Urothelium cell line (cell line): ENCODE data around the gene SNCG.
A peak's percentile ranks its signal among the peaks of the same experiment; 100 is the strongest.

Experiments
- DNase-seq: peaks from one replicate; pipeline ENCODE4 v3.0.0; 2011; ENCODE audit warnings: low spot score, mixed read lengths
- FAIRE-seq: peaks from 2 replicates; lab custom pipeline; 2011; peaks lifted over from hg19 to GRCh38; lab: Jason Lieb, UNC

SNCG gene

DNA sequence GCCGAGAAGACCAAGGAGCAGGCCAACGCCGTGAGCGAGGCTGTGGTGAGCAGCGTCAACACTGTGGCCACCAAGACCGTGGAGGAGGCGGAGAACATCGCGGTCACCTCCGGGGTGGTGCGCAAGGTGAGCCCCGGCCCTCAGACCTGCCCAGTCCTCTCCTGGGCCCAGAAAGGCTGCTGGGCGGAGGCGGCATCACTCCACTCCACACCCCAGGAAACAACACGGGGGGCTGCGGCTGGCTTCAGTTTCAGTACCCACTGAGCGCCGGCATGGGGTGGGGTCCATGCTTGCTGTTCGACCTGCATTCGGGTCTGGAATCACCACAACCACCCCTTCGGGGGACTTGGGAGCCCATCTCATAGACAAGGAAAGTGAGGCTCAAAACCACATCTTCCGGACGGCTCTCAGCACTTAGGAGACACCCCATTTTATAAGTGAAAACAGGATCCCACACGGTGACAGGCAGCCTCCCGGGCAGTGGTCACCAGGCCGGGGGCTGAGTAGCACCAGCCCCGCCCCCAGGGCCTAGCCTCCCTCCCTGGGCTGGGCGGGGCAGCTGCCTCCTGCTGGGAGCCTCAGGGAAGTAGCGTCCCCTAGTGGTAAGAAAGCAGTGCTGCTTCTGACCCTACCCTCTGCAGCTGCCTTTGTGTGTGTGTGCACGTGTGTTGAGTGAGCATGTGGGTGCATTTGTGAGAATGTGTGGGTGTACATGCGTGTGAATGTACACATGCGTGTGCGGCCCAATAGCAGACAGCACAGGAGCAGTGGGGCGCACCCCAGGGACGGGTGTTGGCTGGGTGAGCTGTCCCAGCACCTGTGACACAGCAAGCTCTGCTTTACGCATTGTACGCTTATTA, 1.8 kb downstream of the SNCG start:
- FAIRE-seq (peak; percentile 78), DNase-seq (peak; percentile 76)

DNA sequence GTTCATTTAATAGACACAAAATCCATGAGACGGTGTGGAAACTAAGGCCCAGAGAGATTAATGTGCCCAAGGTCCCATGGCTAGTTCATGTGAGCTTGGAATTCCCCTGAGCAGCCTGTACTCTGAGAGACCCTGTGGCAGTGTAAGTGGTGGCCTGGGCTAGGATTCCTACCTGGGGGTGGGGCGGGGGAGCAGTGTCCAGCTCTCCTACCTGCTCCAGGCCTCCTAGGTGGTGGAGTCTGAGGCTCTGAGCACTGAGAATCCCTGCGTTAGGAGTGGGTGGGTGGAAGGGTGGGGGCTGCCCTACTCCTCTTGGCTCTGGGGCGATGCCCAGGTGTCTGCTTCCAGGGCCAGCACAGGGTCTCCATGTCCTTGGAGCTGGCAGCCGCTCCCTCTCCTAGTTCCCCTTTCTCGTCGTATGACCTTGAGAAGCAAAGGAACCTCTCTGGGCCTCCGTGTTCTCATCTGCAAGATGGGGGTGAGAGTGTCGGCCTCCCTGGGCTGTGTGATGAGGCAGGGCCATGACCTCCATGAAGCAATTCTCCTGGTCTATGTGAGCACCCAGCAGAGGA, 2.5 kb downstream of the SNCG start:
- FAIRE-seq = no peak
- no peak for DNase-seq

DNA sequence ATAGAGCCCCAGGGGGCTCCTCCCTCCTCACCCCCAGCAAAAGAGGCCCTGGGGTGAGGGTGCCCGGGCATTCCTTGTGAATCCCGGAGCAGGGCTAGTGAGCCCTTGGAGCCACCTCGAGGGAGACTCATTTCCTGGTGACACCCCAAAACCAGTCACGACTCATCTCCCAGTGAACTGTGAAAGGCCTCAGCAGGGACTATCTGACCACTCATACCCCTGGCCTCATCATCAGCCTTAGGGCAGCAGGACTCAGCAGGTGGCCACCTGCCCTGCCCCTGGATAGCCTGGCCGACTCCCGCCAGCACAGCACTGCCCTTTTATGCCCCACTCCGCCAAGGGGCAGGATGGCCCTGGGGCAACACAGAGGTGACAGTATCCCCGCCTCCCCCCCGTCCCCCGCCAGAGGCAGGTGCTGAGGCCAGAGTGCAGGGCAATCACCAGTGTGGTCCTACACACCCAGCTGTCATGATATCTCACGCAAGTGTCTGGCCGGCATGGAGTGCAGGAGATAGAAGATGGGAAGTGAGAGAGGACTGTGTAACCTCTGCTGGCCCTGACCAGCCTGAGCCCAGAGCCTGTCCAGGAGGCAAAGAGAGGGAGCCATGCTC, 3.2 kb downstream of the SNCG start:
- peak; percentile 77 for FAIRE-seq
- no peak for DNase-seq

DNA sequence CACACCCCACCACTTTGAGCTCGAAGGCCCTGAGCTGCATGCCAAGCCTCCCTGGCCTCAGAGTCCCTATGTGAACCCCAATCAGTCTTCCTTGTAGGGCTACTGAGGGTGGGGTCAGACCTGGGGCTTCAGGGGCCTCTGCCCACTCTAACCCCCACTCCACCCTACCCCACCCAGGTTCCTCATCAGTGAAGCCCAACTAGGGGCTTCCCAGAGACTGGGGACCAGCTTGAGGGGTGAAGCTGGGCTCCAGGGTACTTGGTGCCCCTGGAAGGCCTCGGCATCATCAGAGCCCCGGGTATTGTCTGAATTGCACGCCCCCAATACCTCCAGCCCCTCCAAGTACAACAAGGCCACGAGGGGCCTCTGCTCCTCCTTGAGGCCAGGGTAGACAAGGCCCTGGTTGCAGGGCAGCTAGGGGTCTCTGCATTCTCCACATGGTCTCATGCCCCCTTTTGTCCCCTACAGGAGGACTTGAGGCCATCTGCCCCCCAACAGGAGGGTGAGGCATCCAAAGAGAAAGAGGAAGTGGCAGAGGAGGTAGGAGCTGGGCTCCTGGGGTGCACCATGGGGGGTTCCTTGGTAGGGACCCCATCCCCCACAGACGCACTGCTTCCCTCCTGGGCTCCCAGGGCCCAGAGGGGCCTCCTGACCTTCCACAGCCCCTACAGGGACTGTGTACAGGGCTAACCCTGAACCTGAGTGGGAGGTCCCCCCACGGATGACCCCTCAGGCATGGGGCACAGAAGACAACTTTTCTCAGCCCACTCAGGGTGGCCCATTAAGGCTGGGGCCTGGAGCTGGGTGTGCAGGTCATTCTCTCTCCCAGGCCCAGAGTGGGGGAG, 4.0 kb downstream of the SNCG start:
- DNase-seq (no peak), FAIRE-seq (no peak)

DNA sequence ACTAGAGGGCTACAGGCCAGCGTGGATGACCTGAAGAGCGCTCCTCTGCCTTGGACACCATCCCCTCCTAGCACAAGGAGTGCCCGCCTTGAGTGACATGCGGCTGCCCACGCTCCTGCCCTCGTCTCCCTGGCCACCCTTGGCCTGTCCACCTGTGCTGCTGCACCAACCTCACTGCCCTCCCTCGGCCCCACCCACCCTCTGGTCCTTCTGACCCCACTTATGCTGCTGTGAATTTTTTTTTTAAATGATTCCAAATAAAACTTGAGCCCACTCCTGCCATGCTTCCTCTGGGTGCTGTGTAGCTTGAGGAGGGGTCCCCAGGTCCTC, 4.5 kb downstream of the SNCG start:
- DNase-seq (no peak), FAIRE-seq (no peak)

DNA sequence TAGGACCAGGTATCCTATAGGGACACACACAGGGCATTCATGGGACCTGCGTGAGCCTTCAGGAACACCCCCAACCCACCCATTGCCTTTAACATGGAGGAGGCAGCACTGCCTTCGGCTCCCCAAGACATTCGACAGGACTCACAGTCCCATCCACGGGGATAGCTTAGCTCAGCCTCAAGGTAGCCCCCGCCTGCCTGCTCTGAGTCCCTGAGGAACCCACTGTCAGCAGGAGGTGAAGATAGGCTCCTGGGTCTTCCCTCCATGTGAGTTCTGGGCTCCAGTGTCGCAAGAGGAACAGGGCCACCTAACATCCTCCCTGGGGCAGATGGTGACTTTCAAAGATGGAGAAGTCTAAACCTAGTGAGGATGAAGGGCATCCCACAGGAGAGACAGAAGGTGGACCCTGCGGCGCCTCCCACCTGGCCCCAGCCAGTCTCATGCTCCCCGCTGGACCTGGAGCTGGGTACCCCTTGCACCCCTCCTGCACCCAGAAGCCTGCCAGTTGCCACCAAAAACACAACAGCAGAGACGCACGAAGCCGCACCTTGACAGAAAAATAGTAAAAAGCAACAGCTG, 5.0 kb downstream of the SNCG start:
- DNase-seq (no peak), FAIRE-seq (no peak)

DNA sequence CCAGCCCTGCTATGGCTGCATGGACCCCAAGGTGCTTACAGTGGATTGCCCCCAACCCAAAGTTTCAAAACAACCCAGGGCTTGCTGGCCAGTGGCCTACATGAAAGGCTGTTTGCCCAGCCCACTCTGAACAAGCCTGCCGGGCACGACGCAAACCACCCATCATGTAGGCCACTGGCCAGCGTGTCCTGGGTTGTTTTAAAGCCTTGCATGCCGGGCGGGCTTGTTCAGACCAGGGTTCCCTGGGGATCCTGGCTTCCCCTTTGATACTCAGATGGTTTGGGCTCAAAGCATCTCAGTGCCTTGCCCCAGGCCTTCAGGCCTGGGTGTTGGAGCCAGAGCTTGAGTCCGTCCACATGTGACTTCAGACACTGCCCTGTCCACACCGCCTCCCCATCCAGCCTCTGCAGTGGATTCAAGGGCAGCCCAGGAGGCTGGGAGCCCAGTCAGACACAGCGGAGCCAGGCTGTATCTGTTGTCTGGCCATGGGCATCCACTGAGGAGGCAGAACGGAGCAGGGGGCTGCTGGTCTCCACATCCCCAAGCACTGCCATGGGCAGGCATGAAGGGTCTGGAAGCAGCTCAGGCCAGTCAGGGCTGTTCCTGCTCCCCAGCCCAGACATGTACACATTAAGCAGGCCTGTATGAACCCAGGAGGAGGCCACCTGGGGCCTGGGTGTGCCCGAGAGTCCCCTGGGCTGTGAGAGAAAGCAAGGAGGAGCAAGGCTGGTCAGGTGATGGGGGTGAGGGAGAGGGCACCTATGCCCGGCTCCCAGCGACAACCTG, 5.9 kb downstream of the SNCG start:
- no peak for DNase-seq
- FAIRE-seq = no peak

DNA sequence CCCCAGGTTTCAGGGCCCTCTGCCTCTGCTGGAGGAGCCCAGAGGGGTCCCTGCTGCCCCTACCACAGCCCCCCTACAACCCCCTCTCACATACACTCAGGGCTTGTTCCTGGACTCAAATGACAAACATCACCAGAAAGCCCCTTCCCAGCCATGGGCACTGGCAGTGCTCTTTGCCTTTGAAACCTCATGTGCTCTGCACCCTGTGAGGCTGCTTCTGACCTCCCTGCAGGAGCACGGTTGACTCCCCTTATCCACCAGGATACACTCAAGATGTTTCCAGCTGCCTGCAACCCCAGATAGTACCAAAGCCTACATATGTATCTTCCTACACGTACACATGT, 6.4 kb downstream of the SNCG start:
- no peak for DNase-seq
- FAIRE-seq = no peak

DNA sequence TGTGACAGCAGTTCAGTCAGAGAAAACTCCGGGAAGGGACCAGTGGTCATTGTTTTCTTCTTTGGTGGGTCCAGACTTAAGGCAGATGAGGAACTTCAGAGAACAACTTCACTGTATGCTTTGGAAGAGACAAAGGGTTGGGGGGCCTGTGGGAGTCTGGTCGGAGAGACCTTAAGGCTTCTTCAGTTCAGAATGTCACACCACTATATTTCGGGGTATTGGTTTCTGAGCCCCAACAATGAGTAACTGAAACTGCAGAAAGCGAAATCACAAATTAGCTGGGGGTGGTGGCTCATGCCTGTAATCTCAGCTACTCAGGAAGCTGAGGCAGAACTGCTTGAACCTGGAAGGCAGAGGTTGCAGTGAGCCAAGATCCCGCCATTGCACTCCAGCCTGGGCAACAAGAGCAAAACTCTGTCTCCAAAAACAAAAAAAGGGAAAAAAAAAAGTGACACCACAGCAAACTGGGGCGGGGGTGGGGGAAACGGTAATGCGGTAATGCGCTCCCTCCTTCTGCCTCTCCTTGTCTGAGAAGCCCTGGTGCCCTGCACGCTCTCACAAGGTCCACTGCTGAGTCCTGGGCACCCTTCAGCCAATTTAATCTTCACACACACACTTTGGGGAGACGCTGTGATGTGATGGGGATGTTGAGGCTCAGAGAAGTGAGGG, 7.7 kb downstream of the SNCG start:
- DNase-seq (no peak), FAIRE-seq (no peak)

DNA sequence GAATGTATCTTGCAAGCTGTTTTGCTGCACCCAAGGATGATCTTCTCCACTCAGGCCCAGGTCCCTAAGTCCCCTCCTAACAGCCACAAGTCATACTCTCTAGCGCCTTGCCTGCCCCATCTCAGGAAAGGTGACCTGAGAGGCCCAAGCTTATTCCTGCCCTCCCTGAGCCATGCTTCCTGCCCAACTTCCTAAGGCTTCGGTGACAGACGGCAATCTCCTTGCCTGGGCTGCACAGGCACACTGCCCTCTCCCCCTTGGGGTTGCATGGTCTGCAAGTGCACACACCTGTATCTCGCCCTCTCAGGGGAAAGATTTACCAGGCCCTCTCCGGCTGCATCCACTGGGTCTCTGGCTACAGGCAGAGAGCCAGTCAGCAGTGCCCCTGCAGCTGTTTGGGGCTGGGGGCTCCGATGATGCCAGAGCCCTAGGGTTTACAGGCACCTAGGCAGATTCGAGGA, 9.1 kb downstream of the SNCG start:
- FAIRE-seq (no peak), DNase-seq (no peak)

DNA sequence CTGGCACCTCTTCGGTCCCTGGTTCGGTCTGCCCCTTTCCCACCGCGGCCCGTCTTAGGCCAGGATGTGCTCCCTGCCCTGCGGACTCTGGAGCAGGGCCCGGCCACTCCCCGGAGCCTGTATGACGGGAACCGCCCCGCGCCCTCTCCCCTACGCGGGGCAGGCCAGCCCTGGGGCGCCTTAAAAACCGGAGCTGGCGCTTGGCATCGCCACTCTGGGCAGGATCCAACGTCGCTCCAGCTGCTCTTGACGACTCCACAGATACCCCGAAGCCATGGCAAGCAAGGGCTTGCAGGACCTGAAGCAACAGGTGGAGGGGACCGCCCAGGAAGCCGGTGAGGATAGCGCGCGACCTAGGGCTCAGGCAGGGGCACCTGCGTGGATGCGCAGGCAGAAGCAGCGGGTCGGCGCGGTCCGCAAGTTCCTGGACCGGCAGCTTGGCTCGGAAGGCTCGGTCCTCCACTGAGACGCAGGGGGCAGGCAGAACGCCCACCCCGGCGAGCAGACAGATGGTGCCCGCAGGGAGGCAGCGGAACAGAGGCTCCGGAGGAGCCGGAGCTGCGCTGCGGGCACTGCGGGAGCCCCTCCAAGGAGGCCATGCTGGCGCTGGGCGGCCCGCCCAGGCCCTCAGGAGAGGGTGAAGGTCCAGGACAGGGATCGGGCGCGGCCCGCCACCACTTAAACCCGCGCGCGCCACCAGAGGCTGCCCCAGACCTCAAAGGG, 10.0 kb downstream of the SNCG start, which contains the start of gene ADIRF:
TSS of gene ADIRF (plus strand) at position 212 of the 723 bp plus-strand sequence. CDS start at position 275, 63 bp downstream.
- DNase-seq (no peak), FAIRE-seq (no peak)

DNA sequence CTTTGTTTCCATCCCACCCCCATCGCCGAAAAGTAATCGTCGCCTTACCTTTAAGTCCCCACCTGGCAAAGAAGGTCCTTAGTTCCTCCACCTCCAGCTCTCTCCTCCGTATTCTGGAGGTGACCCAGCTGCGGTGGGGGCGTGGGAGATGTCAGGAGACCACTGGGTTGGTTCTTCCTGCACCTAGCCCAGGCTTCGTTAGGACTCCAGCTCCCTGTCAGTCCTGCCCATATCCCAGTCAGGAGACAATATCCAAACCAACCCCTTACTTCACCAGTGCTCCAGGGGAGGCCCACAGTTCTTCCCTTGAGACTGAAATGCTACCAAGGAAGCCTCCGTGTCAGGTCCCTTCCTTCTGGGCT, 10.6 kb downstream of the SNCG start:
- no peak for FAIRE-seq
- DNase-seq = no peak

DNA sequence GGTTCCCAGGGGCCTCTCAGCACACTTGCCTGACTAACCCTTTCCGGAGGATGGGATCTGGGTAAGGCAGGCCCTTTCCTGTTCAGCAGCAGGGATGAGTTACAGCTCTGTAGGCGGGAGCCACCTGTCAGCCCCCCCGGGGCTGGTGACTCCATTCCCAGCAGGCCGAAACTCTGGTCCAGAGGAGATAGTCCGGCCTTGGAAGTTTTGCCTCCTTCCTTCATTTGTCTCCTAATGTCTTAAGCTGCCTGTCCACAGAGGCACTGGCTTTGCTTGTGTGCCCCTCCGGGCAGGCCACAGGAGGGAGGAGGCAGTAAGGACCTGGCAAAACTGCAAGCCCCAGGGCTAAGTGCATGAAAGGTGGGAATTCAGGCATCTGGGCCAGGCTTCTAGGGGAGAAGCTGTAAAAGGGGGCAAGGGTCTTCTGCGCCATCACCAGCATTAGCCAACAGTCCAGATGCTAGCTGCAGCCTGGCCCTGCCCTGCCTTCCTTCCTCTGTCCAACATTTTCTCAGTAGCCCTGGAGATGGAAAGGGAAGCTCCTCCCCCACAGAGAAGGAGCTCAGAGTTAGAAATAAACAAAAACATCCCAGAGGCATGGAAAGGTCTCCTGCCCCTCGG, 11.1 kb downstream of the SNCG start:
- DNase-seq (no peak), FAIRE-seq (no peak)

DNA sequence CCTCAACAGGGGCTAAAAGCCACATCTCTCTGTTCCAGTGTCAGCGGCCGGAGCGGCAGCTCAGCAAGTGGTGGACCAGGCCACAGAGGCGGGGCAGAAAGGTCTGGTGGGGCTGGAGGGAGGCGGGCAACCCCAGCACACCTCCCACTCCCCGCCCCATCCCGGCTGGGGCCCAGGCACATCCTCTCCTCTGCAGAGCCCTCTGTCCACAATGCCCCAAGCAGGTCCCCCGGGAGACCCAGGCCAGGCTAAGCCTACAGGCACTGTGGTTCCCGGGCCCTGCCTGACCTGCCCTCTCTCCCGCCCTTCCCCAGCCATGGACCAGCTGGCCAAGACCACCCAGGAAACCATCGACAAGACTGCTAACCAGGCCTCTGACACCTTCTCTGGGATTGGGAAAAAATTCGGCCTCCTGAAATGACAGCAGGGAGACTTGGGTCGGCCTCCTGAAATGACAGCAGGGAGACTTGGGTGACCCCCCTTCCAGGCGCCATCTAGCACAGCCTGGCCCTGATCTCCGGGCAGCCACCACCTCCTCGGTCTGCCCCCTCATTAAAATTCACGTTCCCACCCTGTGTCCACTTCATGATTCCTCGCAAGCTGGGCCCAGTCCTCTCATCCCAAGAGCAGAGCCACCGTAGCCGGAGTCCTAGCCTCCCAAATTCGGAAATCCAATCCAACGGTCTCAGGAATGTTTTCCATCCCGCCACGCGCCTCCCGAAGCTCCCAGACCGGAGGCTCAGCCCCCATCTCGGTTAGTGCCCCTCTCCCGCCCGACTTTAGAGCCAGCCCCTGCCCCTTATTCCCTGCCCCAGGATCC, 12.0 kb downstream of the SNCG start:
- peak; percentile 76 for DNase-seq
- no peak for FAIRE-seq

DNA sequence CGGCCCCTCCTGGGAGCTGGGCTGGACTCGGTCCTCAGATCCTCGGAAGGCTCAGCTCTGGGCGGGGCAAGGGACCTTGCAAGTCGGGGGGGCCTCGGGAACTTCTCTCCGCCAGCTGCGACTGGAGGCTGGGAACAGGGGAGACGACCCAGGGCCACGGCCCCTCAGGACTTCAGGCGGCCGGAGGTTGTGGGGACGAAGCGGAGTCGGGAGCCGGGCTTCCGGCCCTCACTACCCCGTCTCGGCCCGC, 12.5 kb downstream of the SNCG start:
- FAIRE-seq = no peak
- DNase-seq = no peak

DNA sequence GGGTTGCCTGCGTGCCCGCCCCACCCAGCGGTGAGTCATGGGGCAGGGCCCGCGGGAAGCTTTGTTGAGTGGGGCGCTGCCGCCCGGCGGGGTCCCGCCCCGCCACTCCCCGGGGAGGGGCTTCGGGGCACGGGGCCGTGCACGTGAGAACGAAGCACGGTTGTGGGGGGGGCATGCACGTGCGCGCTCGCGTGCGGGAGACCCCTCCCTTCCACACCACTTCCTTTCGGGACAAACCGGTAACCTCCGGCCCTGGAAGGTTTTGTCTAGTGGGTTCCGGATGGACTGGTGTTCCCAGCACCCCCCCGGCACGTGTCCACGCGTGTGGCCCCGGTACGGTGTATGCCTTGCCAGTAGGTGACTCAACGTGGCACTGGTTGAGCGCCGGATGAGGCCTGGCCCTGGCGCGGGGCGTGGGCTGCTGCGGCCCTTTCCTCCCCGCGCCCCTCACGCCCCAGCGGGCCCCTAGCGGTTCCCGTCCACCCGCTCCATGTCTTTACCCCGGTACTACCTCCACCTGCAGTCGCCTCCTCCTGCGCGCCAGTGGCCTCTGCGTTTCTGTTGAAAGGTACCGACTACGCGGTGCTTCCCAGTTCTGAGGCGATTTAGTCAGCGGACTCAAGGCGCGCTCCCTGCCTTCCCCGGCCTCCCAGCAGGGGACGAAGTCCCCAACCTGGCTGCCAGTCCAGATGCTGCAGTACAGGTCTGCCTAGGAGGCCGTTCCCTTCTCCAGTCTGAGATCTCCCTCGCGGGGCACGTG, 13.0 kb downstream of the SNCG start:
- peak; percentile 93 for FAIRE-seq
- peak; percentile 94 for DNase-seq

DNA sequence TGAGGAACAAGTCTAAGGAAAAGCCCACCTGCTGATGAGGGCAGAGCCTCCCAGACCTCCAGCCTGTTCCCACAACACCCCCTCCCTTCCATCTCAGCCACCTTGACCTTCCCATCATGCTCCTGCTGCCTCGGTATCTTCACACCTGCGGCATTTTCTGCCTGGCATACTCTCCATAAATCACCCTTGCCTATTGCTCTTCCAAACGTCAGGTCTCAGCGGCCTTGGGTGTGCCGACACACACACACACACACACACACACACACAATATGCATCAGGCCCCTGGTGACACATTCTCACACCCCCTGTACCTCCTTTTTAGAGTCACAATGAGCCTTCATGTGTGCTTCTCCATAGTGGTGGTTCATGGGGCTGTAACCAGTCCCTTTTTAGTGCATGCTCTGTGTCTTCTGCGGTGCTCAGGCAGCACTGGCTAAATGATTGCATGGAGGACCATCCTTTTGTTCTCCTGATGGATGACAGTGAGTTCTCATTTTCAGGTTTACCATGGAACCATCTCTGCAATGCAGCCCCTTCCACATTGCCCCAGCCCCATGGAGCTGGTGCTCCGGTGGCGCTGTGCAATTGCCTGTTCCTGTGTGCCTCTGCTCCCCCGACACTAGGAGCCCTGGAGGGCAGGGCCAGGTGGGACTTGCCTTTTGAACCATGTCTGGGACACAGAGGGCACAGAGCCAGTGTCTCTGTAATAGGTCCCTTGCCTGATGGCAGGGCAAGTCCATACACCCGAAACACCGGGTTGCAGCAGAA, 14.4 kb downstream of the SNCG start:
- no peak for DNase-seq
- no peak for FAIRE-seq
